Stimulated activated CD4-positive, alpha-beta T cell treated with anti-CD3 and anti-CD28 coated beads, Interleukin-2, amount 100 ng/mL, for 4 hours (primary cell): ENCODE data around the gene GANC.

Experiments
- DNase-seq: peaks from one replicate; pipeline ENCODE4 v3.0.0-alpha.2; 2020; ENCODE audit warnings: low read depth

The GANC gene

DNA sequence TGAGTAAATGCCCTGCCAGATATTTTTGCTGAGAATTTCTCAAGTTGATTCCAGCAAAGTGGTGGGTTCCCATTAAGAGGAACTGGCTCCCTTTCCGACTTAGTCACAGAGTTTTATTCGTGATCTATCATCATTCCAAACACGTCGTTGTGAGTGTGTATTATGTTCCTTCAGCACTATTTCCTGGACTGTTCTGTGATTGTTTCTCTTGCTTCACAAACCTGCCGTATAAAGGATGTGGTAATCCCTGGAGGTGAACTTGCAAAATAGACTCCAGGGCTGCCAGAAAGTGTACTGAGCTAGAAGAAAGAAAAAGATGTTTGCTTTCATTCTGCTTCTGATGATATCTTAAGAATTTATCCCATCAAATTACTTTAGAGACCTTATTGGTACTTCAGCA is 71.8 kb downstream of the GANC start:
- DNase-seq, result no peak

DNA sequence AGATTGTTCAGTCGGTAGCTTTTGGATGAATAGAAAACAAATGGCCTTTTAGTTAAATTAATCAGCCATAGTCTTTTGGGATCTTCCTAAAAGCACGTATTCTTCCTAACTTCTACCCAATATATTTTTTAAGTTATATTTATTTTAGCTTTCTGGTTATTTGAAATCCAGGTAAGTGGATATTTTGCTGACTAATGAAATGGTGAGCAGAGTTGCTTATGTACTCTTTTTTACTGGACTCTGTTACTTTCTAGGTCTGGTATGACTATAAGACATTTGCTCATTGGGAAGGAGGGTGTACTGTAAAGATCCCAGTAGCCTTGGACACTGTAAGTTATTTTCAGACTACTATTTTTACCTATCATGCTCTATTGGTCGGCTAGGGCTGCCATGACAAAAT is 72.5 kb downstream of the GANC start:
- DNase-seq, result no peak

DNA sequence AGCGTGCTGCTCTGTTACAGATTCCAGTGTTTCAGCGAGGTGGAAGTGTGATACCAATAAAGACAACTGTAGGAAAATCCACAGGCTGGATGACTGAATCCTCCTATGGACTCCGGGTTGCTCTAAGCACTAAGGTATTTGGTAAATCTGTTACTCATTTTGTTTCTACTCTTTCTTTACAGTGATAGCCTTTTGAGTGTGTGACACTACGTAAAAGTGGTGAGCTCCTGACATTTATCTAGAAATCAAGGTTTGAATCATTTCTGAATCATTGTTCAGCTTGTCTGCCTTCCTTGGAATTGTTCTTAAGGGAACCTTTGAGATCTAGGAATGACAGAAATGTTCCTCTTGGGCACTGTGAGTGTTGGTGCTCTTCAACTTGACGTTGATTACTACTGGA is 75.1 kb downstream of the GANC start:
- no peak for DNase-seq

DNA sequence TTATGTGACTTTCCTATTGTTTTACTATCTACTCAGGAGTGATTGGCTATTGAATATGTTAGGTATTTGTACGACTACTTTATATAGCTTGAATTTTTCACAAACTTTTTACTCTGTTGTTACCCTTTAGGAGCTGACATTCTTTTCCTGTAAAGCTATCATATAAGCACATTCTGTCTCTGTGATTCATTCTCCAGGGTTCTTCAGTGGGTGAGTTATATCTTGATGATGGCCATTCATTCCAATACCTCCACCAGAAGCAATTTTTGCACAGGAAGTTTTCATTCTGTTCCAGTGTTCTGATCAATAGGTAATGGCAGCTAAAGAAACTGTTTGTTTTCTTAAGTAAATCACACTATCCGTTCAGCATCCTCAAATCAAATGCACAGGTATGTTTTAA is 76.2 kb downstream of the GANC start:
- no peak for DNase-seq

DNA sequence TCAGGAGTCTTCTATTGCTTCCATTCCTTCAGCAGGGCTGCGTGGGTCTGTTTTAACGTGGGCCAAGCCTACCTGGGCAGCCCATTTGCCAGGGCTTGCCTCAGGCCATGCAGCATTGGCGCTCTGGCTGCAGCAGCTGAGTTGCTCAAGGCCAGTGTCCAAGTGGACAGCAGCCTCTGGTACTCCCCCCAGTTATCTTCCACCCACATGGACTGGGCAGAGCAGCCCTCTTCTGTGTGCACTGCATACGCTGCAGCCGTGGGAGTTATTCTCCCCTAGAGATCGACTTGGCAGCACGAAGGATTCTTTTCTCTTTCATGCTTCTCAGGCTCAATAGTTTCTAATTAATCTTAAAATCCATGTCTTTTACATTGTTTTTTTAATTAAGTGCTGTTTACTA is 79.4 kb downstream of the GANC start:
- no peak for DNase-seq

DNA sequence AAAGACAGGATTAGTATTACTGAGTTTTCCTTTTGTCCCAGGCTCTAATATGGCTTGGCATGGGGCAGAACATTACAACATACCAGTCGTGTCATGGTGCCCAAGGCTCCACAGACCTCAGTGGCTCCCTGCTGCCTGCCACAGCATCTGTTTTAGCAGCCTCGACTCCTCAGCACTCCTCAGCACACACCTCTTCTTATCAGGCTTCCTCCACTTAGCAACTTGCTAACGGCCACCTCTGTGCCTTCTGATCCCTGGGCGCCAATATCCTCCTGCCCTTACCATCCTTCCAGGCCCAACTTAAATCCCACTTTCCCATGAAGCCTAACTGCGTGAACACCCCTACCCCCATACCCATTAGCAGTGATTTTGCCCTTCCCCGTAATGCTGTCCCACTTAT is 80.1 kb downstream of the GANC start:
- DNase-seq, result no peak

DNA sequence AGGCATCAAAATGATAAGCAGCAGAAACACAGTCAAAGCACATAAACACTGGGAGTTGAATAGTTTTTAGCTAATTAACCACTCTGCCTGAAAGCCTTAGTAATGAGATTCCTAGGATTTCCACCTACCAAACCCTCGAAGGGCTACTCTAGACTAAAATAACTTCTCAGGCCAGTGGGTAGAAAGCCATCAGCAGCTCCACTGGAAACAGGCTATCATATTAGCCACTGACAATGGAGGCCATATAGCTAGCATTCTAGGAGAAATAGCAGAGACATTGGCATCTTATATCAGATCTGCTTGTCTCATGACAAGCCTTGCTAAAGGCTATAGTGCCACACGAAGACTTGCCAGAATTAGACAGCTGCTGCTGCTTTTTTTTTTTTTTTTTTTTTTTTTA is 81.8 kb downstream of the GANC start:
- no peak for DNase-seq

DNA sequence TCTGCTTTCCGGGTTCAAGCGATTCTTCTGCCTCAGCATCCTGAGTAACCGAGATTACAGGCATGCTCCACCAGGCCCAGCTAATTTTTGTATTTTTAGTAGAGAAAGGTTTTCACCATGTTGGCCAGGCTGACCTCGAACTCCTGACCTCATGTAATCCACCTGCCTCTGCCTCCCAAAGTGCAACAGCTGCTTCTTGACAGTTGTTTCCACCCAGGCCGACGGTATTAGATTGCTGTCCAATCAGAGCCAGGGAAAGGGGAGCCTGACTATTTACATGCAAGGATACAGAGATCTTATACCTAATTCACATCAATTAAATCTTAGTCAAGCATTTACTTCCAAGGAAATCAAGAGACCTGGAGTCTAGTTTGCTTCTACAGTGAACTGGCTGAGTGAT is 82.3 kb downstream of the GANC start:
- no peak for DNase-seq

DNA sequence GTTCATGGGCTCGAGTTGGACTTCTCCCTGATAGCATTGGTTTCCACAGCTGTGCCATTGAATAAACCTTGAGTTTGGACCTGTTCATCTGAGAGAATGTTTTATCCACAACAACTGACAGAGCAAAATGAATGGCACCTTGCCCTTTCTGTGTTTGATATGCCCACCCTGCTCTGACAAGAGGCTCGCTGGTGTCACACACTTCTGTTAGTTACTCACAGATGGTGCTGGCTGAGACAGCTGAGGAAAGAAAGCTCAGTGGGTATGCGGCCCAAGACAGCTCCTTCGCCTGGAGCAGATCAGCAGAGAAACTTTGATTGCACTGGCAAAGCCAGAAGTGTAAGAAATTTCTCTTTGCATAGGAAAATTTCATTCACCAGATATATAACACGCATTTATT is 83.8 kb downstream of the GANC start:
- no peak for DNase-seq

DNA sequence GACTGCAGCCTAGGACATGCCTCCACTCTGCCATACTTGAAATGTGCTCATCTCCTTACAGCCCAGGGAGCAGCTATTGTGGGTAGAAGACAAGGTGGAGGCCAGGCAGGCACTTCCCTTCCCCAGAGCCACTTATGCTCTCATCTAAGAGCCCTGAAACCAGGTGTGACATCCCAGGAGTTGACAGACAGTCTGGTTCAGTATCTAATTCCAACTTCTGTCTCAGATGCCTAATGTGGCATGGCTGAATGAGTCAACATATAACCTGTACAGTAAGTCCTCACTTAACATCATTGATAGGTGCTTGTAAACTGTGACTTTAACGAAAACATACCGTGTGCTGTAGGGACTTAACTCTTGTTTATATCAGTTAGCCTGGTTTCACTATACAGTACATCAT is 85.1 kb downstream of the GANC start:
- DNase-seq, result no peak

DNA sequence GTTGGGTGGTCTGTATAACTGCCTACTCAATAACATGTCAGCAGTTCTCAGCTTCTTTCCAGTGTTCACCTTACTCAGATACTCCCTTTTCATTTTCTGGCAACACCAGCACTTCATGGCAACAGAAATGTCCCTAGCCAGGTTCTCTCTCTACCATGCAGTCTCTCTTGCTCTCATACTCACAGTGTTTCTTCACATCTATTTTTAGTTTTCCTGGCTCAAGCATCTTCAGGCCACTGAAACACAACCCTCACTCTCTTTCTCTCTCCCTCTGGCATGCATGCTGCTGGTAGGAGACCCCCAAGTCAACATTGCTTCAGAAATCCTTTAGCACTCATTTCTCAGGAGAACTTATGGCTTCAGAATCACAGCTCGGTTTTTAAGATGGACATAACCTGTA is 86.2 kb downstream of the GANC start, which contains the start of gene CAPN3:
CAPN3 (plus strand) TSS at position 253 of the 400 bp plus-strand sequence. CDS start 305 bp downstream, outside the sequence.
- no peak for DNase-seq

DNA sequence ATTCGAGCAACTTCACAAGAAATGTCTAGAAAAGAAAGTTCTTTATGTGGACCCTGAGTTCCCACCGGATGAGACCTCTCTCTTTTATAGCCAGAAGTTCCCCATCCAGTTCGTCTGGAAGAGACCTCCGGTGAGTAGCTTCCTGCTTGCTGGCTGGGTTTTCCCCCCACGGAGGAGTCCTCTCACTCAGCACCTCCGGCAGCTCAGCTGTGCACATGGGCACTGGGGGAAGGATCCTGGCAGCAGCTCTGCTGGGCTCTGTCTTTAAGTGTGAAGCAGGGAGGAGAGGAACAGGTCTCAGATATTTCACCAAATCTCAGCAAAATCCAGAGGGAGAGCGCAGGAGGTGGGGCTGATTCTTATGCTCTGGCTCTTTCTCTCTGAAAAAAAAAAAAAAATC is 87.0 kb downstream of the GANC start:
- DNase-seq, result no peak

DNA sequence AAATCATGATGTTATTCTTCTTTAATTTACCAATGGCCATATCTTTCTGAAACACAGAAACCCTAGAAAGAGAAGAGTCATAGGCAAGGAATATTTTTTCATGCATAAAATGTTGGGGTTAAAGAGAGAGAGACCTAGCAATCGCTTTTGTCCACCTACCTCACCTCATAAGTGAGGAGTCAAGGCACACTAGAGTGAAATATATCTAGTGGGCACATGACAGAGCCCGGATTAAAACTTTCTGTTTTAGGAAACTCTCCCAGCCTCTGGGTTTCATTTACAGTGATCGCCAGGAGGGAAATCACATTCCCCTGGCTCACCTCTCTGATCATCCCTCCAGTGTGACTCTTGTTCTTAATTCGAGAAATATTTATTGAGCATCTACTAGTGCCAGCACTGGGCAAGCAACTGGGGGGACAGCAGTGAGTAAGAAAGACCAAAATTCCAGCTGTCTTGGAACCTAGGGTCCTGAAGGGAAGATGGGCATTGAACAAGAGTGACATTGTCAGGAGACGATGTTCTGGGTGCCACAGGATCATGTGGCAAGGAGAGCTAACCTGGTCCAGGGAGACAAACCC is 87.6 kb downstream of the GANC start:
- DNase-seq, result no peak

DNA sequence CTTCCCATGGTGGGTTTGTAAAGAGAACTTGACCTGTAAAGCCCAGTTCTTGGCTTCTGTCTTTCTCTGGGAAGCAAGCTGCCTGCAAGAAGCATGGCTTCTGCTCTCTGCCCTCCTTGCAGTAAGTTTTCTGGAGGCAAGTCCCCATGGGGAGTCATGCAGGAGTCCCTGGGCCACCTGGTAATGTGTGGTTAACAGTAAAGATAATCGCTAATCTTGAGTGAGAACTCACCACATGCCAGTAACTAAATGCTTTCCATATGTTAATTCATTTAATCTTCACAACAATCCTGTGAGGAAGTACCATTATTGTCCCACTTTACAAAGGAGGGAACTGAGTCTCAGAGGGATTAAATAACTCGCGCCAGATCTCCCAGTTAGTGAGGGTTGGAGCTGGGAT is 90.5 kb downstream of the GANC start:
- DNase-seq, result no peak

DNA sequence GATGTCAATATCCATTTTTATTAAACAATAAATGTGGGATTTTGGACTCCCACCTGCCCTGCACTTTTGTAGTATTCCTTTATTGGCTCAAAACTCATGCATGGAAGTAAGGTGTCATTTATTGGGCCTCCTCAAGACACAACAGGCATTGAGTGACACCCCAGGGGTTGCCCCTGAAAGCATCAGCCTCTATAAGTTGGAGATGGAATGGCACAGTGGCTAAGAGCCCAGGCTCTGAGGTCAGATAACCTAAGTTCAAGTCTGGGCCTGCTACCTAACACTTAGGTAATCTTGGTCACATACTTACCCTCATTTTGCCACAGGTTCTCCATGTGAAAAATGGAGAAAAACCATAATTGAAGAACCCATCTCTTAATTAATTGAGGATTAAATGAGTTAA is 90.9 kb downstream of the GANC start:
- DNase-seq, result no peak

DNA sequence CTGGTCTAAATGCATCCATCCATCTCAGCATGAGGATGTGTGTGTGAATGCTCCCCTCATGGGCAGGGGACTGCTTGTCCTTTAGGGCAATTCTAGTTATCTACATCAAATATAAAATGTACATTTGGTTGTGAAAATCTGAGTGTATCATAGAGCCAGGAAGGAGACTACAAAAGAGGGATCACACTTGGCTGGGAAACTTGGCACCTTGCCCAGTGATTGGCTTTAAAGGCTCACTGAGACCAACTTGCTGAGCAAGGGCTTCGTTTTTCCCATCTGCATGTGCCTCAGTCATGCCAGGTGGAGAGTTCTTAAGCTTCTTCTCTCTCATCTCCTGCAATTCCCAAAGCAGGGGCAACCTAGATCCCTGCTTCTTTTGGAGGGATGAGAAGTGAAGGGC is 91.5 kb downstream of the GANC start:
- no peak for DNase-seq

DNA sequence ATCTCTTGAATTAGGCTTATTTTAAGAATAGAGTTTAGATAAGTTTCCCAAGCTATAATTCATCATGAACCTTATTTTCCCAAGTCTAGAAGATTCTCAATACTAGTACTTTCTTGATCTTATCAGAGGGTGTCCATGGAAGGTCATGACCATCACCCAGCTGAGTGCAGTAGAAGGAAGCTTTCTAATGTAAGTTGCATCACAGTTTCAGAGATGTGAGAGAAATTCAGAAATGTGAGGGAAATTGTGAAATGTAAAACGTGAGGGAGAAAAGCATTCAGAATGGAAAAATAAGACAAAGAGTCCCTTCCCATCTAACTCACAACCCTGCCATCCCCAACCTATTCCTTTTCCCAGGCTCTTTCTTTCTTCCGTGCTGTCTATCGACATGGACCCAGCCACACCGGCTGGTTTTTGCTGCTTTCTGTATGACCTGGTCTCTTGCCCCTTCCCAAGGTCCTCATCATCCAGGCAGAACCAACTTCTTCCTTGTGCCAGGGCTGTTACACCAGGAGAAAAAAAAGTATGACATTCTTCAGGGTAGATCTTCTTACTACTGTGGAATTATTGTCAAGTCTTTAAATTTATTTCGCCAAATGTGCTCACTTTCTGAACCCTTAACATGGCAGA is 93.0 kb downstream of the GANC start:
- DNase-seq, result no peak

DNA sequence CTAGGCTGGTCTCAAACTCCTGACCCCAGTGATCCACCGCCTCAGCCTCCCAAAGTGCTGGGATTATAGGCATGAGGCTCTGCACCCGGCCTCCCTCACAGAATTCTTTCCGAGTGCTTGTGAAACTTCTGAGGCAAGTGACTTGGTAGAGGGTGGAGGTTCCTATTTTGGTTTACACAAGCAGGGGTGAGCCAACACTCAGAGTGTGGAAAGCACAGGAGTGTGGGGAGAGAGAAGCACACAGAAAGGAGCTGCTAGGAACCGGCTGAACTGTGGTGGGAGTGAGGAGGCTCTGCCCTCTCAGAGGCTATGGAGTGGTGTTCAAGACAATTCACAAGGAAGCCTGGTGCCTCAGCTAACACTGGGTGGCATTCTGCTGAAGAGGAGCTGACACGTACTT is 94.0 kb downstream of the GANC start:
- no peak for DNase-seq

DNA sequence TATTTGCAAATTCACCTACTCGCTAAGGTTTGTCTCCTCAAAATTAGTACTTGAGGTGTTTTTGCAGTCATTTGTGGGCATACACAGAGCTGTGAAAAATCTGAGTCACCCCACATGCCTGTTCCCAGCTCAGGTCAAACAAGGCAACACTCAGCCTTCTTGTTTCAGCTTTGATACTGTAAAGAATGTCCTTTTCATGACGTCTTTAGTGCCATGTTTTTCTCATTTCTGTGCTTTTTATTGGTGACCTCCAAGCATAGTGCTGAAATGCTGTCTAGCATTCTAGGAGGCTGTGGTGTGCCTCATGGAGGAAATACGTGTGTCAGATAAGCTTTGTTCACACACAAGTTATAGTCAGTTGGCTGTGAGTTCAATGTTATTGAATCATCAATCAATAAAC is 95.1 kb downstream of the GANC start:
- no peak for DNase-seq

DNA sequence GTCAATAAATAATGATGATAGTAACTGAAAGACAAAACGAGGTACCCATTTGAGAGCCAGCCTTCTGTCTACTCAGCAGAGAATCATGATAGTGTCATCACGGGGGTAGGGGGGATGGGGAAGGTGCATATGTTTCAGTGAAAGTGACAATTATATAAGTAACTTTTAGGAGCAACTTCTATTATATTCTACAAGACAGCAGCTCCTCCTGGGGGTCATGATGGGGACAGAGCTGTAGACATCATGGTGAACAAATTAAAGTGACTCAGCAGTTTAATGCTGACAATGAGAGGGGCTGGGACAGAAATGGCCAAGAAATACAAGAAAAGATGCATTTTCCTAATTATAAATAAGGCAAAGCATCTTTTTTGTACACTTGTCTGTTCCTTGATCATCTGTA is 98.1 kb downstream of the GANC start:
- no peak for DNase-seq

DNA sequence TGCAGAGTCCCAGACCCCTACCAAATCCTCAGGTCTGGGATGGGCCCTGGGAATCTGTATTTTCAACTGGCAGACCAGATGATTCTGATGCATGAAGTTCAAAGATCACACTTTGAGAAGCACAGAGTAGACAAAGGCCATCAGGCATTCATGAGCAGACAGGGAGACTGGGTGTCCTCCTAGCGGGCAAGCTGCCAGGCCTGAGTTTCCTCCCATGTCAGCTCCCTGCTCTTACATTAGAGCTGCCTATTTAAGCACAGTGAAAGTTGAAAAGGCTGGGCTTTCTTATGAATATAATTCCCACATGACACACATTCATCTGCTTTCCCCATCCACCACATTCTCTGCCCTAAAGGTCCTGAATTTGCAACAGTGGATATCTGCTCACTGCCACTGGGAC is 100.3 kb downstream of the GANC start:
- no peak for DNase-seq

DNA sequence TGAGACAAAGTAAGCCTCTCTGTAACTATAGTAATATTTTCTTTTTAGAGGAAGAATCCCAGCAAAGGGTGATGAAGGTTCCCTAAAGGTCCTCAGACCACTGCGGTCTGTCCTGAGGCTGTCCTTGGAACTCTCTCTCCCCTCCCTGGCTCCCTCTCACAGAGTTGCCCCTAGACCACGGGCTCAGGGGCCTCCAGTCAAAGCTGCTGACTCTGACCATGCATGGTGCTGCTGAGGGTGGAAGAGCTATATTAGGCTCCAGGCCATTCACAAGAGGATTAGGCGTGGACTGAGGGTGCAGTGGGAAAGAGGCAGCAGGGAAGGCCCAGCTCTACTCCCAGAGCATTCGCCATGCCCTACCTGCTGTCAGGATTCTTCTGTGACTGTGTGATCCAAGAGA is 100.9 kb downstream of the GANC start:
- no peak for DNase-seq

DNA sequence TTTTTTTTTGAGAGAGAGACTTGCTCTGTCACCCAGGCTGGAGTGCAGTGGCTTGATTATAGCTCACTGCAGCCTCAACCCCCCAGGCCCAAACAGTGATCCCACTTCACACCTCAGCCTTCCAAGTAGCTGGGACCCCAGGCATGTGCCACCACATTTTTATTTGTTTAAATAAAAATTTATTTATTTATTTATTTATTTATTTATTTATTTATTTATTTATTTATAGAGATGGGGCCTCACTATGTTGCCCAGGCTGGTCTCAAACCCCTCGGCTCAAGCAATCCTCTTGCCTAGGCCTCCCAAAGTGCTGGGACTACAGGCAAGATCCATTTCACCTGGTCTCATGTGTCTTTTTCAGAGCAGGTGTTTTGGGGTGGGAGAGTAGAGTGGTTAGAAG is 101.8 kb downstream of the GANC start:
- DNase-seq, result no peak

DNA sequence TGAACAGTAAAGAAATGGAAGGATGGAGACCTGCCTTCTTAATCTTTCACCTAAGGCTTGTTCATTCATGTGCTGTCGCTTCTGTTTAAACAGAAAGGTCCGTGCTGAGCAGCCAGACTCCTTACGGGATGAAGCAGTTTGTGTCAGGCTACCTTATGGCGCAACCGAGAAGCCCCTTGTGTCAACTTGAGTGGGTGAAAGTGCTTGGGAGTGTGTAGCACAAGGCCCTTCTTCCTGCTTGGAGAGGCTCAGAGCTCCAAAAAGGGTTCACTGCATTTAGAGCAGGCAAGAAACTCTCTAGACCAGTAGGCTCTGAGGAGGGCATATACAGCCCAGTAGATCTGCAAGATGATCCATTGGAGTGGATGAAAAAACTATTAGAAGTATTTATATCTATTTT is 102.3 kb downstream of the GANC start:
- no peak for DNase-seq

DNA sequence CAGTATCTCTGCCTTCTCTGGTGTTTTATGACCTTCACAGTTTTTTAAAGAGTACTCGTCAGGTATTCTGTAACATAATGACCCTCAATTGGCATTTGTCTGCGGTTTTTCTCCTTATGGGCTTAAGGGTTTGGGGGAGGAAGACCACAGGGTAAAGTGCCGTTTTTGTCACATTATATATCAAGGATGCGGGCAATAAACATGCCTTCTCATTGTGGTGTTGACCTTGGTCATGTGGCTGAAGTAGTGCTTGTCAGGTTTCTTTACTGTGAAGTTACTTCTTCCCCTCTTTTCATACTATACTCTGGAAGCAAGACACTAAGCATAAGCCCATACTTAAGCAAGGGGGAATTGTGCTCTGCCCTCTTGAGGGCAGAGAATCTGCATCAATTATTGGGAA is 102.9 kb downstream of the GANC start:
- DNase-seq, result no peak
